Liver (tissue), 9 donors: ENCODE results near the gene TBC1D16. TPM values are rescaled to one million over a fixed set of nuclear protein-coding genes. Genes with fewer than 3 reads are reported as not detected.

Source experiments
- DNase-seq: peaks from one replicate; pipeline ENCODE4 v3.0.0-alpha.2; 2017; ENCODE audit warnings: low spot score
- H3K27ac ChIP-seq, 2 donors: one replicate each; pipeline ENCODE4 v1.7.0; 2013; ENCODE audit warnings: inconsistent platforms in 2 of 2, low read length in 2 of 2, control low read depth in 1 of 2, low read depth in 1 of 2, mild to moderate bottlenecking in 1 of 2
- H3K27me3 ChIP-seq, 4 donors: one replicate each; pipeline versions ENCODE4 v1.6.1 to v1.7.0; 2013; ENCODE audit warnings: low read length in 3 of 4, inconsistent platforms in 1 of 4, mild to moderate bottlenecking in 1 of 4, moderate library complexity in 1 of 4; ENCODE audit not compliant: control insufficient read depth in 4 of 4, insufficient read depth in 4 of 4
- H3K36me3 ChIP-seq, 4 donors: one replicate each; pipeline versions ENCODE4 v1.6.1 to v1.7.0; 2013; ENCODE audit warnings: low read length in 3 of 4, mild to moderate bottlenecking in 3 of 4, low read depth in 1 of 4, moderate library complexity in 1 of 4; ENCODE audit not compliant: control insufficient read depth in 4 of 4, insufficient read depth in 3 of 4
- H3K4me1 ChIP-seq, 4 donors: one replicate each; pipeline versions ENCODE4 v1.6.1 to v1.7.0; 2013; ENCODE audit warnings: low read length in 3 of 4, mild to moderate bottlenecking in 3 of 4, moderate library complexity in 1 of 4; ENCODE audit not compliant: control insufficient read depth in 4 of 4, insufficient read depth in 4 of 4
- H3K4me3 ChIP-seq, 3 donors: one replicate each; pipeline versions ENCODE4 v1.6.1 to v1.7.0; 2013; ENCODE audit warnings: low read length in 3 of 3, control low read depth in 1 of 3, low read depth in 1 of 3, mild to moderate bottlenecking in 1 of 3
- H3K9ac ChIP-seq, 2 donors: one replicate each; pipeline ENCODE4 v1.7.0; 2013; ENCODE audit warnings: low read length in 2 of 2, mild to moderate bottlenecking in 2 of 2, moderate library complexity in 2 of 2, control low read depth in 1 of 2, low read depth in 1 of 2
- H3K9me3 ChIP-seq, 4 donors: one replicate each; pipeline versions ENCODE4 v1.6.1 to v1.7.0; 2013; ENCODE audit warnings: low read length in 3 of 4; ENCODE audit not compliant: control insufficient read depth in 4 of 4
- CTCF ChIP-seq: fragments of 150-350 bp; IDR thresholded peaks from 2 replicates; pipeline ENCODE4 v1.5.1; 2017; ENCODE audit warnings: improper control_type of control experiment, low read depth, low read length; ENCODE audit not compliant: missing input control
- EGR1 ChIP-seq, 2 donors: IDR thresholded peaks; 2 replicates each; pipeline ENCODE4 v1.6.1; 2016 to 2018; ENCODE audit warnings: antibody characterized with exemption in 2 of 2, low read depth in 2 of 2
- FOXA1 ChIP-seq: IDR thresholded peaks from 2 replicates; pipeline ENCODE4 v1.6.1; 2016; ENCODE audit warnings: antibody characterized with exemption
- FOXA2 ChIP-seq: IDR thresholded peaks from 2 replicates; pipeline ENCODE4 v1.6.1; 2016; ENCODE audit warnings: antibody characterized with exemption
- HNF4A ChIP-seq, 2 donors: conservative IDR thresholded peaks; 2 replicates each; pipeline ENCODE4 v1.6.1; 2016; ENCODE audit warnings: antibody characterized with exemption in 2 of 2, mild to moderate bottlenecking in 2 of 2
- HNF4G ChIP-seq: IDR thresholded peaks from 2 replicates; pipeline ENCODE4 v1.6.1; 2016; ENCODE audit warnings: antibody characterized with exemption
- JUND ChIP-seq, 2 donors: IDR thresholded peaks; 2 replicates each; pipeline ENCODE4 v1.6.1; 2016; ENCODE audit warnings: antibody characterized with exemption in 2 of 2
- MAX ChIP-seq: IDR thresholded peaks from 2 replicates; pipeline ENCODE4 v1.6.1; 2016; ENCODE audit warnings: antibody characterized with exemption
- NR2F2 ChIP-seq: IDR thresholded peaks from 2 replicates; pipeline ENCODE4 v1.6.1; 2016; ENCODE audit warnings: antibody characterized with exemption
- RAD21 ChIP-seq, 2 donors: IDR thresholded peaks; 2 replicates each; pipeline ENCODE4 v1.6.1; 2016; ENCODE audit warnings: antibody characterized with exemption in 2 of 2, mild to moderate bottlenecking in 2 of 2
- REST ChIP-seq: IDR thresholded peaks from 2 replicates; pipeline ENCODE4 v1.6.1; 2016; ENCODE audit warnings: antibody characterized with exemption, mild to moderate bottlenecking
- RXRA ChIP-seq, 2 donors: IDR thresholded peaks; 2 replicates each; pipeline ENCODE4 v1.6.1; 2017 to 2018; ENCODE audit warnings: antibody characterized with exemption in 2 of 2, mild to moderate bottlenecking in 1 of 2
- SP1 ChIP-seq: IDR thresholded peaks from 2 replicates; pipeline ENCODE4 v1.6.1; 2018; ENCODE audit warnings: antibody characterized with exemption, mild to moderate bottlenecking
- TAF1 ChIP-seq: conservative IDR thresholded peaks from 2 replicates; pipeline ENCODE4 v1.6.1; 2016; ENCODE audit warnings: antibody characterized with exemption, mild to moderate bottlenecking
- YY1 ChIP-seq: IDR thresholded peaks from 2 replicates; pipeline ENCODE4 v1.6.1; 2016; ENCODE audit warnings: antibody characterized with exemption, mild to moderate bottlenecking
- ZBTB33 ChIP-seq: IDR thresholded peaks from 2 replicates; pipeline ENCODE4 v1.6.1; 2016; ENCODE audit warnings: antibody characterized with exemption
- WGBS: extraction: QIAGEN DNeasy Blood & Tissue Kit; methylation state at CpG from one replicate; pipeline ENCODE4 v1.1.7; 2013; 5-methylcytosine and 5-hydroxymethylcytosine counted together
- polyA plus RNA-seq, 2 donors: library from polyadenylated mRNA; stranded (reverse) in 1 of 2; unstranded in 1 of 2; fragments of 200-250 nt in 1 of 2; fragments of >200 nt in 1 of 2; fragmentation: Nextera tagmentation in 1 of 2; extraction: Ambion mirVana in 1 of 2; gene quantifications; one replicate each; pipeline versions ENCODE4 v1.2.1 to v1.2.3, GENCODE V29; 2013 to 2015
- total RNA-seq, 2 donors: library from RNA; depleted of rRNA; stranded (reverse); fragments of >200 nt; gene quantifications; one replicate each; pipeline ENCODE4 v1.2.3, GENCODE V29; 2014
- donor health status: healthy.
- donor health status: healthy.
- donor health status: healthy.
- donor health status: healthy.
- donor health status: healthy.

The TBC1D16 gene
- total and polyA plus RNA-seq, 4 donors = 3.4 to 29.5 (median 4.7) TPM

GRCh38 chr17:79915850-79916430 is 119.7 kb downstream of the TBC1D16 start:
- Histone ChIP-seq H3K4me3 (no peak overlapping the region), H3K36me3 (no peaks in the 10 kb centered on the region), H3K27me3 (peaks cover 0 to 3% (median 0%) of the 10 kb centered on the region in 4 donors), H3K9me3 (no peaks in the 10 kb centered on the region), H3K27ac (no peak overlapping the region), H3K4me1 (peaks cover 9 to 13% (median 12%) of the 10 kb centered on the region in 4 donors), H3K9ac (no peak overlapping the region)
- 55% methylated on average over 23 of the region's 23 CpGs for WGBS
- TF ChIP-seq YY1 = no peak
- TF ChIP-seq RAD21 (IDR thresholded peaks at IDR 0.05) = peak; percentile 72 to 78
- TF ChIP-seq CTCF = peak; percentile 35
- TF ChIP-seq REST = no peak
- DNase-seq = no peak

- Histone ChIP-seq H3K27ac (no peak overlapping the region), H3K9me3 (no peaks in the 10 kb centered on the region), H3K27me3 (peaks cover 0 to 3% (median 0%) of the 10 kb centered on the region in 4 donors), H3K4me1 (peaks cover 9 to 13% (median 12%) of the 10 kb centered on the region in 4 donors), H3K36me3 (no peaks in the 10 kb centered on the region), H3K9ac (no peak overlapping the region), H3K4me3 (no peak overlapping the region)
- DNase-seq = no peak
- no peak for TF ChIP-seq HNF4A (conservative IDR thresholded peaks at IDR 0.05)
- no peak for TF ChIP-seq CTCF
- TF ChIP-seq JUND (IDR thresholded peaks at IDR 0.05) = no peak
- no peak for TF ChIP-seq TAF1
- TF ChIP-seq ZBTB33 = no peak
- TF ChIP-seq REST = no peak
- no peak for TF ChIP-seq NR2F2
- no peak for TF ChIP-seq FOXA2
- TF ChIP-seq EGR1 (IDR thresholded peaks at IDR 0.05; ENCODE audit: low read depth in 2 of 2) = no peak
- TF ChIP-seq MAX = no peak
- no peak for TF ChIP-seq FOXA1
- no peak for TF ChIP-seq SP1
- no peak for TF ChIP-seq RAD21 (IDR thresholded peaks at IDR 0.05)
- TF ChIP-seq HNF4G = no peak
- TF ChIP-seq RXRA (IDR thresholded peaks at IDR 0.05) = no peak
- 71% methylated on average over 19 of the region's 19 CpGs for WGBS
These were observed 120.6 kb downstream of the TBC1D16 start for GRCh38 chr17:79914813-79915740.
